H1 (cell line): ENCODE measurements around the gene RASAL1. TPM values are rescaled to one million over a fixed set of nuclear protein-coding genes. Genes with fewer than 3 reads are reported as not detected.

ENCODE experiments used
- CTCF ChIA-PET: fragments of 300-600 bp; sonication (Branson Sonifier 250); formaldehyde crosslinking; loops from one replicate; lab custom pipeline; 2021; ENCODE audit not compliant: partially characterized antibody; lab: Charles Lee
- POLR2A ChIA-PET: fragments of 300-600 bp; sonication (Branson Sonifier 250); formaldehyde crosslinking; loops from one replicate; lab custom pipeline; 2021; ENCODE audit warnings: inconsistent platforms; ENCODE audit not compliant: partially characterized antibody; lab: Charles Lee
- DNase-seq, 2 experiments: peaks; one replicate each; pipeline versions ENCODE4 v3.0.0 to v3.0.0-alpha.2; 2010 to 2022; ENCODE audit warnings: low spot score in 2 of 2, low read depth in 1 of 2, mixed read lengths in 1 of 2
- FAIRE-seq: peaks from 2 replicates; lab custom pipeline; 2011; peaks lifted over from hg19 to GRCh38; lab: Jason Lieb, UNC
- H2AFZ ChIP-seq: 2 replicates; pipeline ENCODE4 v1.8.1; 2012; ENCODE audit warnings: low read length, inconsistent platforms
- H2AK5ac ChIP-seq: 2 replicates; pipeline ENCODE4 v1.6.1; 2013; ENCODE audit warnings: low read depth, low read length
- H2BK120ac ChIP-seq: replicated peaks from 2 replicates; pipeline ENCODE3; 2013; ENCODE audit warnings: low read depth, low read length, inconsistent platforms
- H2BK12ac ChIP-seq: 2 replicates; pipeline ENCODE4 v1.6.1; 2013; ENCODE audit warnings: low read depth, low read length
- H2BK15ac ChIP-seq: 2 replicates; pipeline ENCODE4 v1.6.1; 2013; ENCODE audit warnings: low read length
- H2BK20ac ChIP-seq: 2 replicates; pipeline ENCODE4 v1.6.1; 2013; ENCODE audit warnings: low read length
- H2BK5ac ChIP-seq: 2 replicates; pipeline ENCODE4 v1.6.1; 2013; ENCODE audit warnings: low read depth, low read length
- H3K14ac ChIP-seq: 2 replicates; pipeline ENCODE4 v1.6.1; 2013; ENCODE audit warnings: inconsistent platforms; ENCODE audit not compliant: insufficient read length
- H3K18ac ChIP-seq: 2 replicates; pipeline ENCODE4 v1.6.1; 2013; ENCODE audit warnings: low read length; ENCODE audit errors: extremely low read depth
- H3K23ac ChIP-seq: 2 replicates; pipeline ENCODE4 v1.6.1; 2013; ENCODE audit warnings: inconsistent platforms; ENCODE audit not compliant: insufficient read length
- H3K23me2 ChIP-seq: 2 replicates; pipeline ENCODE4 v1.6.1; 2013; ENCODE audit warnings: low read depth, low read length
- H3K27ac ChIP-seq: 2 replicates; pipeline ENCODE4 v1.6.1; 2011; ENCODE audit warnings: low read depth, low read length, inconsistent platforms
- H3K27me3 ChIP-seq, 4 experiments: replicated peaks in 1 of 4; 1 replicate in 1 of 4; 2 replicates in 3 of 4; pipeline versions ENCODE4 v1.6.1 to v1.8.1; 2011 to 2013; ENCODE audit warnings: low read length in 3 of 4, mild to moderate bottlenecking in 3 of 4, inconsistent platforms in 2 of 4, mixed read lengths in 2 of 4, moderate library complexity in 1 of 4; ENCODE audit not compliant: control insufficient read depth in 3 of 4, insufficient read depth in 3 of 4; ENCODE audit errors: extremely low read depth in 1 of 4
- H3K36me3 ChIP-seq, 4 experiments: 2 replicates each; pipeline versions ENCODE4 v1.6.1 to v1.8.1; 2011 to 2013; ENCODE audit warnings: mild to moderate bottlenecking in 4 of 4, low read length in 3 of 4, moderate library complexity in 2 of 4, control low read depth in 1 of 4, inconsistent platforms in 1 of 4; ENCODE audit not compliant: insufficient read depth in 4 of 4, control insufficient read depth in 2 of 4
- H3K4ac ChIP-seq: replicated peaks from 2 replicates; pipeline ENCODE3; 2013; ENCODE audit warnings: low read length, low read depth, mixed read lengths, inconsistent platforms; ENCODE audit not compliant: insufficient read length
- H3K4me1 ChIP-seq, 4 experiments: replicated peaks in 1 of 4; 1 replicate in 1 of 4; 2 replicates in 3 of 4; pipeline versions ENCODE4 v1.6.1 to v1.8.1; 2011 to 2013; ENCODE audit warnings: low read length in 3 of 4, inconsistent platforms in 2 of 4, mixed read lengths in 1 of 4; ENCODE audit not compliant: insufficient read depth in 4 of 4, control insufficient read depth in 3 of 4
- H3K4me2 ChIP-seq, 2 experiments: 2 replicates each; pipeline versions ENCODE4 v1.6.1 to v1.8.1; 2011 to 2013; ENCODE audit warnings: low read depth in 2 of 2, low read length in 2 of 2, control low read depth in 1 of 2, inconsistent platforms in 1 of 2, mild to moderate bottlenecking in 1 of 2; ENCODE audit not compliant: insufficient read depth in 1 of 2
- H3K4me3 ChIP-seq, 4 experiments: fragments of 200-600, 300-600 bp in 1 of 4; sonication (generic), shearing (Covaris generic), sonication (Bioruptor Twin) in 1 of 4; 2 replicates each; pipeline versions ENCODE4 v1.5.1 to v1.8.1; 2011 to 2016; ENCODE audit warnings: low read length in 4 of 4, low read depth in 3 of 4, control low read depth in 2 of 4, inconsistent platforms in 2 of 4, mild to moderate bottlenecking in 2 of 4, mixed read lengths in 1 of 4, moderate library complexity in 1 of 4; ENCODE audit not compliant: insufficient read depth in 2 of 4; ENCODE audit errors: extremely low read depth in 1 of 4
- H3K56ac ChIP-seq: replicated peaks from 2 replicates; pipeline ENCODE3; 2013; ENCODE audit warnings: low read depth, mild to moderate bottlenecking, mixed read lengths, low read length, inconsistent platforms; ENCODE audit not compliant: insufficient read length
- H3K79me1 ChIP-seq: 2 replicates; pipeline ENCODE4 v1.6.1; 2013; ENCODE audit warnings: low read depth, low read length, control low read depth
- H3K79me2 ChIP-seq, 2 experiments: 2 replicates each; pipeline versions ENCODE4 v1.6.1 to v1.8.1; 2012 to 2013; ENCODE audit warnings: low read length in 2 of 2, mild to moderate bottlenecking in 2 of 2, inconsistent platforms in 1 of 2; ENCODE audit not compliant: insufficient read depth in 2 of 2, control insufficient read depth in 1 of 2
- H3K9ac ChIP-seq, 4 experiments: replicated peaks in 1 of 4; 1 replicate in 1 of 4; 2 replicates in 3 of 4; pipeline versions ENCODE4 v1.6.1 to v1.8.1; 2011 to 2013; ENCODE audit warnings: low read depth in 3 of 4, low read length in 3 of 4, control low read depth in 2 of 4, mild to moderate bottlenecking in 2 of 4, moderate library complexity in 2 of 4, inconsistent platforms in 1 of 4; ENCODE audit errors: extremely low read depth in 1 of 4
- H3K9me3 ChIP-seq, 2 experiments: 2 replicates each; pipeline versions ENCODE4 v1.6.1 to v1.8.1; 2012 to 2013; ENCODE audit warnings: mild to moderate bottlenecking in 2 of 2, moderate library complexity in 2 of 2, control low read depth in 1 of 2, inconsistent platforms in 1 of 2, low read depth in 1 of 2, low read length in 1 of 2, mixed read lengths in 1 of 2; ENCODE audit not compliant: insufficient read depth in 2 of 2
- H4K20me1 ChIP-seq, 2 experiments: replicated peaks in 1 of 2; 2 replicates each; pipeline versions ENCODE3 to v1.8.1; 2011 to 2013; ENCODE audit warnings: inconsistent platforms in 2 of 2, low read length in 2 of 2, mild to moderate bottlenecking in 1 of 2; ENCODE audit not compliant: insufficient read depth in 2 of 2, control insufficient read depth in 1 of 2
- H4K5ac ChIP-seq: 2 replicates; pipeline ENCODE4 v1.6.1; 2013; ENCODE audit warnings: low read length, low read depth, mixed read lengths, inconsistent platforms; ENCODE audit not compliant: insufficient read length
- H4K8ac ChIP-seq: 2 replicates; pipeline ENCODE4 v1.8.0; 2013; ENCODE audit warnings: mild to moderate bottlenecking, moderate library complexity, low read length, inconsistent platforms; ENCODE audit not compliant: insufficient read depth; ENCODE audit errors: extremely low read depth
- H4K91ac ChIP-seq: replicated peaks from 2 replicates; pipeline ENCODE3; 2013; ENCODE audit warnings: low read length, mixed read lengths, inconsistent platforms; ENCODE audit not compliant: insufficient read length
- CHD1 ChIP-seq: IDR thresholded peaks from 2 replicates; pipeline ENCODE4 v1.6.1; 2012; ENCODE audit warnings: low read depth, low read length, improper control_type of control experiment
- RBBP5 ChIP-seq: IDR thresholded peaks from 2 replicates; pipeline ENCODE4 v1.7.1; 2012; ENCODE audit warnings: low read depth, mild to moderate bottlenecking, inconsistent platforms, low read length, moderate library complexity, borderline replicate concordance
- WGBS, 2 experiments: shearing (Covaris generic) in 1 of 2; methylation state at CpG; one replicate each; pipeline versions ENCODE4 v1.1.6 to v1.1.7; 2013 to 2015; ENCODE audit warnings: low lambda C conversion rate in 2 of 2, mixed read lengths in 2 of 2, inconsistent platforms in 1 of 2, low coverage in 1 of 2, missing lambda C conversion rate in 1 of 2; ENCODE audit not compliant: insufficient replicate concordance in 2 of 2, insufficient coverage in 1 of 2, insufficient read length in 1 of 2; ENCODE audit errors: extremely low coverage in 1 of 2, missing lambda C conversion rate in 1 of 2; 5-methylcytosine and 5-hydroxymethylcytosine counted together
- polyA plus RNA-seq, 7 experiments: library from polyadenylated mRNA; depleted of rRNA in 3 of 7; stranded (reverse) in 5 of 7; unstranded in 2 of 7; fragments of >200 nt in 5 of 7; fragments of 200-250 nt in 2 of 7; gene quantifications; 1 replicate in 5 of 7; 2 replicates in 1 of 7; 4 replicates in 1 of 7; pipeline versions ENCODE4 v1.2.1 to v1.2.3, GENCODE V29; 2011 to 2013; ENCODE audit warnings: missing spikeins in 2 of 7, mixed read lengths in 2 of 7
- total RNA-seq: library from RNA; stranded (reverse); fragmentation: NEBNext Ultra II Directional; extraction: Animal tissue kit (Norgen Biotek cat#: 25700); gene quantifications from 2 replicates; pipeline ENCODE4 v1.2.1, GENCODE V29; 2021

The RASAL1 gene
- total and polyA plus RNA-seq, 2 of the 8 experiments (the other 6 are each of a cell fraction or from before 2014, with no cell fraction given): 3.7 to 5.0 TPM

- H3K9ac ChIP-seq: no peak overlapping the region
- H2BK20ac ChIP-seq: no peak overlapping the region
- no peaks in the 10 kb centered on the region for H3K79me1 ChIP-seq
- no peaks in the 10 kb centered on the region for H3K79me2 ChIP-seq
- no peak overlapping the region for H3K14ac ChIP-seq
- H2AFZ ChIP-seq: no peak overlapping the region
- H2BK5ac ChIP-seq: no peak overlapping the region
- FAIRE-seq (no peak), DNase-seq (no peak)
- POLR2A ChIA-PET: interaction anchor here (1.1 to 1.5 kb wide), 2 partner anchors 9 to 65 kb away, joined by 3 read pairs; no protein-coding TSS in a partner anchor
- H2BK15ac ChIP-seq: no peak overlapping the region
- H3K23ac ChIP-seq: no peak overlapping the region
- H2BK12ac ChIP-seq: no peak overlapping the region
- no peak overlapping the region for H4K8ac ChIP-seq
- no peak overlapping the region for H3K56ac ChIP-seq
- H3K18ac ChIP-seq: no peak overlapping the region
- H3K4me2 ChIP-seq: no peak overlapping the region
- peaks cover 27 to 57% (median 53%) of the 10 kb centered on the region in 4 experiments for H3K36me3 ChIP-seq
- no peaks in the 10 kb centered on the region for H3K27me3 ChIP-seq
- H4K20me1 ChIP-seq: peaks cover 7 to 15% of the 10 kb centered on the region in 2 experiments
- H3K9me3 ChIP-seq: no peaks in the 10 kb centered on the region
- no peaks in the 10 kb centered on the region for H3K23me2 ChIP-seq
- no peak overlapping the region for H3K4ac ChIP-seq
- H3K27ac ChIP-seq: no peak overlapping the region
- H3K4me3 ChIP-seq: no peak overlapping the region
- H4K5ac ChIP-seq: no peak overlapping the region
- CTCF ChIA-PET: interaction anchor here (0.5 to 2.8 kb wide), 6 partner anchors 14 to 119 kb away, joined by 3 to 9 read pairs (median 4); no protein-coding TSS in a partner anchor
- H4K91ac ChIP-seq: no peak overlapping the region
- H3K4me1 ChIP-seq: peaks cover 0 to 3% (median 0%) of the 10 kb centered on the region in 4 experiments; a peak in 1 of 7 replicates
- WGBS, 2 experiments: 85% methylated on average over 10 of the region's 10 CpGs; no CpG with 5 or more reads in 1 of the 2 experiments
- H2AK5ac ChIP-seq: no peak overlapping the region
- H2BK120ac ChIP-seq: no peak overlapping the region
- TF ChIP-seq RBBP5 (no peak), CHD1 (no peak)
- TF ChIP-seq, all 59 proteins: peak for 0
Observed at GRCh38 chr12:113167868-113168267, 32.3 kb upstream of the RASAL1 start.
